NCI-H1105 treated with DMSO at 0.1 percent for 48 hours (cell line): Measurements from ENCODE around the gene CALD1.

Experiments used
- DNase-seq: peaks from one replicate; lab custom pipeline; 2025; lab: John Stamatoyannopoulos, UW

CALD1 gene

DNA sequence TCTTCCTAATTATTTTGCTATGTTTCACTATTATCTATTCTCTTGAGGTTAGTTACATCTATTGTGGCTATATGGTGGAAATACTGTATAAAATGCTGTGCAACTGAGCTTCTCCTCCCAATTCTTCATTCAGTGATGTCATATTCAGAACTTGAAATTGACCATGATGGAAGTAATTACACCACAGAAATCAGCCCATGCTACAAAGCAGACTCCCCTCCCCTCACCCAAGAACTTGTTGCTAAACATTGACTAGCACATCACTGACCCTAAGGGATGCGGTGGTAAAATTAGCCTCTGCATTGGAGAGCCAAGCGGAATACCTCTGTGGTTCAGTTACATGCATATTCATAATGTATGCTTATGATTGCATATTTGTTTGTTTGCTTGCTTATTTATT is 8.8 kb downstream of the CALD1 start:
- no peak for DNase-seq

DNA sequence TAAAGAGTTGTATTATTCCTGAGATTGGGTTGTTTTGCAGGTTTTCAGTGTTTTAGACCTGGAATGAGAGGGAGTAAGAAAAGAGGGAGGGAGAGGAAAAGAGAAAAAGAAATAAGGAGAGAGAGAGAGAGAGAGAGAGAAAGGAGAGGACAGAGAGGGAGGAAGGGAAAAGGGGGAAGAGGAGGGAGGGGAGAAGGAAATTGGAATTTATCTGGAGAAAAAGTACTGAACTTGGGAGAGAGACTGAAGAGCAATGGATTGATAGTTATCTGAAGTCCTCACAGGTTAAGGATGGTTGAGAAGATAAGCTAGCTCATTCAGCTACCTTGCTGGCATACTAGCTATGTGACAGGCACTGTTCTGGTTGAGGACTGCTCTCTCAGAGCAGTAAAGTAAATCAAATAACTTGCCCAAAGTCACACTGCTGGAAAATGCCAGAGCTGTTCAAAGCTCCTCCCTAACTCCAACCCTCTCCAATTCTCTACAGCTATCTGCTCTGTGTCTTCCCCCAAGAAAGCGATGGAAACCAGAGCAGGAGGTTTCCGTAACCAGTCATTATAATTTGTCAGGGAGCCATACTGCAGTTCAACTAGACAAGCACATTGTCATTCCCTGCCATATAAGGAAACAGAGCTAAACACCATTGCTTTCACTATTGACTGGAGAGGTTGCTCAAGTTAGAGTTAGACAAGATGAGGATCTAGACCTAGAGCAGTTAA is 10.7 kb downstream of the CALD1 start:
- peak; percentile 11 for DNase-seq

DNA sequence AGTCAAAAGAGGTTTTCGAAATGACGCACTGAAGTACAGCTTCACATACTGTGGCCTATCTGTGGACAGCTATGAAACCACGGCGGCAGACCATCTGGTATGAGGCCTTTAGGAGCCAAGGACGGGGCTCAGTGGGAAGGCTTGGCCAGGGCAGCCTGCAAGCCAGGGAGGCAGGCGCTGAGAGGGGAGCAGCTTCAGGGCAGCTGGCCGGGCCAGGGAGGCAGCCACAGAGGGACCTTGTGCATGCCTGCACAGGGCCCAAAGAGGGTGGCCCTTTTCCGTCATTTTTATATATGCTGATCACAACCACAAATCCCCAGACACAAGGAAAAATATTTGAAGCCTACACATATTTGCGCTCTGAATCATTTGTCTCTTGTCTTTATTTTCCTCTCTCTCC is 13.5 kb downstream of the CALD1 start:
- no peak for DNase-seq

DNA sequence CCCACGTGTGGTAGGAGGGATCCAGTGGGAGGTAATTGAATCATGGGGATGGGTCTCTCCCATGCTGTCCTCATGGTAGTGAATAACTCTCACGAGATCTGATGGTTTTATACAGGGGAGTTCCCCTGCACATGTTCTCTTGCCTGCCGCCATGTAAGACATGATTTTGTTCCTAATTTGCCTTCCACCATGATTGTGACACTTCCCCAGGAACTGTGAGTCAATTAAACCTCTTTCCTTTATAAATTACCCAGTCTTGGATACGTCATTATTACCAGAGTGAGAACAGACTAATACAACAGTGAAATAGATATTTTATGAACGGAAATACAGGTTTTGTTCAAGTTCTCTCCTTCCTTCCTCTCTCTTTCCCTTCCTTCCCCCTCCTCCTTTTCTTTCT is 15.8 kb downstream of the CALD1 start:
- DNase-seq, result no peak

DNA sequence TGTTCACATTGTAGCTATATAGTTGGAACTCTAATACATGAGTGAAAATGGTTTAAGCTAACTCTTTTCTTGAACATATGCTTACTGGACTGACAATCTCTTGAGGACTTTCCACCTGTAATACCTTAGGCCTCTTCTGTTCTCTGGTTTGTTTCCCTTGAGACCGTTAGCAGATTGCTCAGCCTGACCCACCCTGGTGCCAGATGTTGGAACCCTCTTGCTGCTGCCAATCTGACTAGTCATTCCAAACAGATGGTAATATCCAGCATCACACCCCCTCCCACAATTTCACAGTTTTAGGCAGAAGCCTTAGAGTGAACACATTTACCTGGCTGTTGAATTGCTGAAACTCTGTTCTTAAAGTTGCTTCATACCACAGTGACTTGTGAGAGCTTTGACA is 18.7 kb downstream of the CALD1 start:
- DNase-seq, result no peak

DNA sequence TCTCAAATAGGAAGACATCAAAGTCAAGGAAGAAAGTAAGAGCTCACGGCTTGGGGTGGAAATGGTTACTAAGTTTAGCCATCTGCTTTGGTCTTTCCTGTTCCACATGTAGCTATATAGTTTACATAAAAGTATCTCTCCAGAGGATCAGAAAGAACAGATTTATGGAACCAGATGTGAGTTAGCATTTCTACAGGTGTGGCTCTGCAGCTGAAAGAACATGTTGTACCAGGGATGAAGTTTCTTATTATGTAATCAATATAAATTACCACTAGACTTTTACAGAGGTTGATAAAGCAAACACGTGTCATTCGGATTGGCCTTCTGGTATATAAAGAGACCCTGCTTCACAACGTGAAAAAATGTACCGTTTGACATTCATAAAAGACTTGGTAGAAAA is 19.9 kb downstream of the CALD1 start:
- no peak for DNase-seq

DNA sequence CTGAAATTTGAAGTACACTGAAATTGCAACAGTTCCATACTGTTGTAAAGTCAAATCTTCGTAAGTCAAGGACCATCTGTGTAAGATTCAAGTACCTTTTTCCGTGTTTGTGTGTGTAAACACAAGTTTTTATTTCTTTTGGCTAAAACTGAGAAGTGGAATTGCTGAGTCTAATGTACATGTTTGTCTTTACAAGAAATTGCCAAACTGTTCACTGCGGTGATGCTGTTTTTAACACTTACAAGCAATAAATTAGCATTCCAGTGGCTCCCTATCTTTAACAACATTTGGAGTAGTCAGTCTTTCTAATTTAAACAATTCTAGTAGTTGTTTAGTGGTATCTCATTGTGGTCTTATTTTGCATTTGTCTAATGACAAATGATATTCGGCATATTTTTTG is 23.3 kb downstream of the CALD1 start:
- no peak for DNase-seq

DNA sequence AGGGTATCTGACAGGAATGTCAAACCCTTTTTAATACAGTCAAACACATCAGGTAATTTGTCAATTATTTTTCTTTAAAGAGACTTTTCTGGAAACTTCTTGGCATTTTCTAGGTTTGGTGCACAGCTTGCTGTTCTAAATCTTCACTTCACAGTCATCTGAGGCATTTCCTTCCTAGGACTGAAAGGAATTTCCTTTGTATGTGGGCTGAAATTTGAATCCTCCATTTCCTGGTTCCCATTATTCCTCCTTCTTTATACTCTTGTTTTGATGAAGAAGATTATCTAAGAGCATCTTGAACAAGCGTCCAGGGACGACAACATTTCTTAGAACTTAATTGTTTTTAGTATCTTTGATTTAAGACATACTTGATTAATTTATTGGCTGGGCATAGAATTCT is 24.9 kb downstream of the CALD1 start:
- DNase-seq, result no peak

DNA sequence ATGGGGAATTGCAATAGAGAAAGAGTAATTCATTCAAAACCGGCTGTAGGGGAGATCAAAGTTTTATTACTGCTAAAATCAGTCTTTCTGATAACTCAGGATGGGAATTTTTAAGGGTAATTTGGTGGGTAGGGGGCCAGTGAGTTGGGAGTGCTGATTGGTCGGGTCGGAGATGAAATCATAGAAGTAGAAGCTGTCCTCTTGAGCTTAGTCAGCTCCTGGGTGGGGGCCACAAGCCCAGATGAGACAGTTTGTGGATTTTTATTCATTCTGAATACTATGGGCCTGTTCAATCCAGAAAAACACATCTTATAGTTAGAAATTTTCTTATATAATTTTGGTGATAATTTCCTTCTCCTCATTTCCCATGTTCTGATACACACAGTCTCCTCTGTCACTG is 25.4 kb downstream of the CALD1 start:
- DNase-seq, result no peak

DNA sequence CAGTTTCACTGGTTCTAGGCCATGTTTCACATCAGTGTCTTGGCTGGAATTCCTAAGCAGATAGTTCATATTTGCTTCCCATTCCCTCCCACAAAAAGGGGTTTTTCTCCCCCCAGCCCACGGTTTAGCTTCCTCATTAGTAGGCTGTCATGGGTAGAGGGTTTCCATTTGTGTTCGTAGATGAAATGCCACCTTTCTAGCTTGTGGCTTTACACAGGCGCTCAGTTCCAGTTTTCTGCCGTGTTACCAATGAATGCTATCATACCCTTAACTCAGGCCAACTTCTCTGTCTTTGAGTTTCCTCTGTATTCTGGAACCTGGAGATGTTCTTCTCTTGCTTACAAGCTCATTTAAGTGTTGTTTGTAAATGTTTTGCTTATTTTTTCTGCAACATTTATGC is 26.8 kb downstream of the CALD1 start:
- no peak for DNase-seq

DNA sequence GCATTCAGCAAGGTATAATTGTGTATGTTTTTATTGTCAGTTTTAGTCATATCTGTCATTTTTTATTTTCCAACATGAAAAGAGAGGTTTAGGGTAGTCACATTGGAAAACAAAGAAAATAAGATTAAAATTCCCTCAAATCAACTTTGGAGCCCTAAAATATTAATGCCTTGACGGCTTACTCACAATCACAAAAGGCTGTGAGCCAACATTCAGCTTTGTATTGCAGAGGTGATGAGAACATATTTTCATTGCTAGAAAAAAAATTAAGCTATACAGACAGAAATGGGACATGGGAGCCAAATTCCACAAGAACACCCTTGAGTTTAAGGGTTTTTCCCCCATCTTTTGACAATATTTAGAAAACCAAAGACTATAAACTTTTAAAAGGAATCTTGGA is 30.2 kb downstream of the CALD1 start:
- no peak for DNase-seq

DNA sequence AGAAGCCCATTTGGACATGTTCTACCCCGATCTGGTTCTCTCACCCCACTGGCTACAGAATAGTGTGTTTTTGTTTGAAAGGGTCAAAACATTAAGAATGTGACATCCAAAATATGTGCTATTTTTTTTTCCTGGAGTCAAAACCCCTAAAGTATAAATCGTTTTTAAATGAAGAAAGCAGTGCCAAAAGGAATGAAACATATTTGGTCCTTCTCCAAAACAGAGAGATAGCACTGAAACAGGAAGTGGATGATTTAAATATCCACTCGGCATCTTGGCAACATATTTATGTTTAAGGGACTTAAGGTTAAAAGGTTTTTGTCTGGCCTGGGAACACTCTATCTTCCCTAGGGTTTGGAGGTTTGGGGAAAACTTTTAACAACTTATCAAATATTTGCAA is 32.3 kb downstream of the CALD1 start:
- no peak for DNase-seq

DNA sequence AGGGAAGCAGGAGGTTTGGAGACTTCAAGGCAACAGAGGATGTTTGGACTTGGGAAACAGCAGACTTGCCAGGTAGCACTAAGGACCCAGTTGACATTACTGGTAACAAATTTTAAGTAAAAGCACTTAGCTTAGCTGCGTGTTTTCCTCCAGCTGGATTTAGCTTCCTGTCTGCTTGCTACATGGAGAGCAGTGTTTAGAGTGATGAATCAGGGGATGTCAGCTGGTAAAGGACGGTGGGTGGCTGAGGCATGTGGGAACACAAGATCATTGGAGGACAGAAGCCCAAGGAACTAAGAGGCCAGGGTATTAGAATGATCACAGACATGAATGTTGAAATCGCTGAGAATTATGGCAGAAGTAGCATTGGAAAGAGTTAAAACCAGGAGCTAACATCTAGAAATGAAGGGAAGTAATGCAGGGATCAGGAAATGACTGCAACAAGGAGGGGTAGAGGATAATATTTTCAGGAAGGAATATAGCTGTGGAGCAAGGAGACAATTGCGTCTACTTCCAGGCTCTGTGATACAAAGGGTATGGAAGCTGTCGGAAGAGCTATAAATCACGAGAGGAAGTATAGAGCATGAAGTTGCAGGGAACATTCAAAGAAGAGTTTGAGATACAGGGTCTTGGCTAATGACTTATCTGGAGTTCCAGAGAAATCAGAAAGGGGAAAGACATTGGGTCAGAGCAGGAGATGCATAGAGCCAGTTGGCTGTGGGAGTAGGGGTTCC is 34.4 kb downstream of the CALD1 start:
- DNase-seq, result no peak

DNA sequence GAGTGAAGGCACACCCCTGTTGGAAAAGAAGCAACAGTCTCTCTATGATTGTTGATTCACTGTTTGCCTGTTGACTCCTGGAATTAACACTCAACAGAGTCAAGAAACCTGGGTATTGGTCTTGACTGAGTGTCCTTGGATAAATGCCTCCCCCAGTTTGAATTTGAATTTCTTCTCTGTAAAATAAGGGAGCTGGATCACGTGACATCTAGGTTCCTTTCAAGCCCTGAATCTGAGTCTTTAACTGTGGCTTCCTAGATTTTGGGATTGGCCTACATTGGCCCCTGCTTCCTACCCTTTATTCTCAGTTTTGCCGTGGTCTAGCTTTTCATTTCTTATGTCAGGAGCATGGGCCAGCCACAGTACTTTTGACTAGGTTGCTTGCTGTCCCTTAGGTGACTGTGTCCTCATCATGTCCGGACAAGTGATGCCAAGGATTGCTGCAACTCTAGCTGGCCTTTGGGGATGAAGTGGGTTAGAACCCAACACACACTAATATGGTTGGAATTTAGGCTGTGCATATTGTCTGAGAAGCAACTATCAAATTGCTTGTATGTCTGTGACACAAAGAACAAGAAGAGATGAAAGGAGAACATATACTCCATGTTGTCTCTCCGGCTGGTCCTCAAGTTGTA is 35.4 kb downstream of the CALD1 start:
- no peak for DNase-seq

DNA sequence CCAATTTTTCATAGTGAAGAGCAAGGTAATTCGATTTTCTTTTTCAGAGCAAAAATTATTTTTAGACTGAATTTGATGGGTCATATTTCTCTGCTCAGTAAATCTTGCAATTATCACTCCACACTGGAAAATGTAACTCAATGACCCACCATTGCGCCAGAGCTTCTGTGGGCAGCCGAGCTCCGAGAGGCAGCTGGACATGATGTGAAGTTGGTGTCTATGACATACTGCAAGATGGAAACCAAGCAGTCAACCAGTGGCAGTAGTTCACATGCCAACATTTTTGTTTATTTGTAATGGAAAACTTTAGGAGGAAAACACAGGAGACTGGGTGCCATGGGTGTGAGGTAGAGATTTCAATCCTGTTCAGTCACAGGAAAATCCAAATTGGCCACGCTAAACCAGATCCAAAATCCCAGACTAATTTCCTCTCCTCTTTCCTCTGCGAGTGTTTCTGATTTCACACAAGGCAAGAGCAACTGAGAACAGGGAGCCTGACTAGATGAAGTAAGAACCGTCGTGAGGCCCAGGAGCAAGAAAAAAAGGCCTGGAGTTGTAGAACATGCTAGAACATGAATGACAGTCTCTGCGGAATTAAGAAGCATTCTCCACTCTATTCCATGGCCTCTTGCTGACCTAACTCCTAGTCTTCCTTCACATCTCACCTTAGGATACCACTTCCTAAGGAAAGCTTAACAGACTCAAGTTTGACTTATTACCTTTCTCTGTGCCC is 39.3 kb downstream of the CALD1 start:
- no peak for DNase-seq

DNA sequence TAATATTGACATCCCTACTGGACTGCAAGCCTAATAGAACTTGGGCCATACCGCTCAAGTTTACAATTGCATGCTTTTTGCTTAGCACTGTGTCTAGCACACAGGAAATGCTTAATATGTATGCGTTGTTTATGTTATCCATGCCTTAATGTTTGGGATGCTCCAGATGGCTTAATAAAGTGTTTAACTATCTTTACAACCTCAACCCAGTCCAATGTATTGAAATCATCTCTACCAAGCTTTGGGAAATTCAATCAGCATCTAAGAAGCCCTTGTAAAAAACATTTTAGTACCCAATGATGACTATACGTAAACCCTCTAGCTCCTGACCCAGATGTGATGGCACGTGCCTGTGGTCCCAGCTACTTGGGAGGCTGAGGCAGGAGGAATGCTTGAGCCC is 40.0 kb downstream of the CALD1 start:
- no peak for DNase-seq

DNA sequence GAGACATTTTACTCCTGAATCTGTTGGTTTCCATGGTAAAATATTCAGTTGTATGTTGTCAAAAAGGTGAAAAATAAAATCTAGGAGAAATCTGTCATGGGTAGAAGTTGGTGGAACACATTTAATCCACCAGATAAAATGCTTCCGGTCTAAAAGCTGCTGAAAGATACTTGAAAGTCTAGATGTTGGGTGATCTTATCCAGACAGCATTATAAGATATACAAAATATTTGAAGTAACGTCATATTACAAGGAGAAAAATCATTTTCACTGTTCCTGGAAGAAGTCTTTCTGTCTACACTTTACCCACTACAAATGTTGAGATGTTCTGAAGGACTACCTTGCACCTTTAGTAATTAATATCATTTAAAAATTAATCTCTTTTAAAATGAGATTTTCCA is 40.9 kb downstream of the CALD1 start:
- DNase-seq, result no peak

DNA sequence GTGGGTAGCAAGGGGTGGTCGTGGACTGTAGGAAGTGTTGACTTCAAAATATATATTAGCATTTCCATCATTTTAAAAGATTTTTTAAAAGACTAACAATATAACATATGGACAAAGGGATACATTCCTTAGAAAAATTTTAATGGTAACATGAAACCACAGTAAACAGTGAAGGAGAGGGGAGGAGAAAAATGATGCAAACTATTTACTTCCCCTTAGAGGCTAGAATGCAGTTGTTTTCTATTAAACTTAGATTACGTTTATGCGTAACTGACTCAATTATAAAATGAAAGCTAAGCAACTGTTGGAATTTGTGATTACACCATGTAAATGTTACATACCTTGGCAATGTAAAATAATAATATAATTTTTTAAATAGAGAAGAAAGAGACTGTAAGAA is 41.3 kb downstream of the CALD1 start:
- DNase-seq, result no peak

DNA sequence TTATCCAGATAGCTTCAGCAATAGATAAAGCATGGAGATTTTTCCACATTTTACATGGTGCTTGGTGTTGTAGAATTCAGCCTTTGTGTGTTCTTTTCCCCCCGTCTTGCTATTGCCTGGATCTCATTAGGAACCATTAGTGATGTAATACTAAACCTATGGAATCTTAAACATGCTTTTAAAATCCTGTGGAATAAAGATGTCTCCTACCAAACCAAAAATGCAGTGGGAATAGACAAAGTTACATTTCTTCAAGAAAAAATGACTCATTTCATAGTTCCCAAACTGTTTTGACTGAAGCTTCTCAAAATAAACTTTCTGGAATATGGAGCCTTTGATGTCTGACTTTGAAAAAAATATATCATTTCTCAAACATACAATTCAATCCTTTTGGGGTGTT is 44.0 kb downstream of the CALD1 start:
- no peak for DNase-seq

DNA sequence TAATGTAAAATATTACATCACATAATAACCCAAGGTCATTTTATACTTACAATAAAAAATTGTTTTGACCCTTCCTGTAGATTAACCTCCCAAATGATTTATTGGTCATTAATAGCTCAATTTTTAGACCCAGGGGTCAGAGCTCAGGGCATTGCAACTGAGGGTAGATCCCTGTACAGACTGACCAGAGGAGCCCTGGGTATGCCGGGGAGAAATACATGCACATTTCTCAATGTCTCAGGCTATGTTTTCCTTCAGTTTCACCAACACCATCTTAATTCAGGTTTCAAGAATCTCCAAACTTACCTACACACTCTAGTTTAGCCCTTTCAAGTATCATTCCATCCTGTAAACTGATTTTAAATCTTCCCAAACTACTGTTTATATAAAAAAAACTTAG is 46.2 kb downstream of the CALD1 start:
- no peak for DNase-seq

DNA sequence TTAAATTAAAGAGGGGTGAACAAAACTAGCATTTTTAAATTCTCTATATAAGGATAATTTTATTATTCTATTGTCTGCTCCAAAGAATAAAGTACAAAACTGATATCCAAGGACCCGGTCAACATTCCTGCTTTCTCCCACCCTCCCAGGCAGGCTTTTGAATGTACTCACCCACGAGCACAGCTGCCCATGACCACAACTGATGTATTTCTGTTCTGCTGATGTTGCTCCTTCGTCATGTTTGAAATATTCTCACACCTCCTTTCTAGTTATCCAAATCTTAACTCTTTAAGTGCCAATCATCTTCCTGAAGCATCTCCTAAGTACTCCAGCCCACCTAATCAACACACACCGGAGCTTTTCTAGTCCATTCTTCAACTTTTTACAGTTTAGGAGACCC is 46.7 kb downstream of the CALD1 start:
- no peak for DNase-seq

DNA sequence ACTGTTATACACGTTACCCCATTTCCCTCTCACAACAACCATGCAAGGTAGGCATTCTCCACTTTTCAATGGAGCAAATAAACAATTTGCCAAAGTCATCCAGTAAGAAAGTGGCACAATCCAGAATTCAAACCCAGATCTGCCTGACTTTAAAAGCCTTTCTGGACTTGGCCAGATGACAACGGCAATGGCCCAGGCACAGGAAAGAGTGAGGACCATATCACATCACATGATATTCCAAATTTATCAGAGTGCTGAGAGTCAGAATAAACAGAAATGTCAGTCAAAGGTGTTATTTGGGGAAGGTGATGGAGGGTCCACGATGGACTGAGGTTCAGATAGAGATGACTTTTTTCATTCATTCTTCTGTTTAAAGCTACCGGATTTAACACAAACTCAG is 48.0 kb downstream of the CALD1 start:
- no peak for DNase-seq

DNA sequence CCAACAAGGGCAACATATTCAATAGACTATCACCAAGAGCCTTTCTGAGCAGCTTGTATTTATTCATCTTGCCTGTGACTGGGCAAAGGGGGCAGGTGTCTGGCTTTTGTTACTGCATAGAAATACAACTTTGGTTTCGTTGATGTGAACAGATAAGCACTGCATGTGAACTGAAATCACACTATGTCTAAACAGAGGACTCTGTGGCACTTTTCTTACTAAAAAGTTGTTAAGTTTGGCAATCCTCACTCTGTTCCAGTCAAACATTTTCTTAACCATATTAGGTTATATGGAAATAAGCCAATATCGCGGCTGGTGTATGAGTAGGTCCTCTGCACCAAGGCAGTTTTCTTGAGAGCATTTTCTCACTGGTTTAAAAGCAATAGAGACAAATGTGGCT is 48.5 kb downstream of the CALD1 start:
- no peak for DNase-seq
